ENCODE results near the gene JAK1.

JAK1 gene

DNA sequence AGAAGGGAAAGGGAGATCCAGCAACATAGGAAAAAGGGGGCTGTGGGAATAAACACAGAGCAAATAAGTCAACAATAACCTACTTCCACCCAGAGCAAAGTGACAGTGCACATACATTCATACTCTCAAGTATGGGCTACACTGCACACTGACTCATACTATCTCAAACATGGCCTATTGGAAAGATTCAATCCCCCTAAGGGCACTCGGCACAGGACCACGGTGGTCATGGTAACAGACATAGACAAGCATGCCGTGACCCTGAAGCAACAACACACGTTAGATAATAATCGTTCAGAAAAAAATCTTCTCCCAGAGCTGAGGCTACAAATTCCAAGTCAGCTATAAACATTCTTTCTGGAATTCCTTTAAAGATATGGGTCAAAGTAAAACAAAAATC is 16.8 kb upstream of the JAK1 start:
- Histone ChIP-seq H2BK120ac (ENCODE audit: low read depth, low read length) (no peak overlapping the region), H3K79me1 (replicated peaks; ENCODE audit: low read length, poor library complexity, severe bottlenecking) (no peaks in the 10 kb centered on the region)
- WGBS = 17% methylated on average over 5 of the region's 5 CpGs

DNA sequence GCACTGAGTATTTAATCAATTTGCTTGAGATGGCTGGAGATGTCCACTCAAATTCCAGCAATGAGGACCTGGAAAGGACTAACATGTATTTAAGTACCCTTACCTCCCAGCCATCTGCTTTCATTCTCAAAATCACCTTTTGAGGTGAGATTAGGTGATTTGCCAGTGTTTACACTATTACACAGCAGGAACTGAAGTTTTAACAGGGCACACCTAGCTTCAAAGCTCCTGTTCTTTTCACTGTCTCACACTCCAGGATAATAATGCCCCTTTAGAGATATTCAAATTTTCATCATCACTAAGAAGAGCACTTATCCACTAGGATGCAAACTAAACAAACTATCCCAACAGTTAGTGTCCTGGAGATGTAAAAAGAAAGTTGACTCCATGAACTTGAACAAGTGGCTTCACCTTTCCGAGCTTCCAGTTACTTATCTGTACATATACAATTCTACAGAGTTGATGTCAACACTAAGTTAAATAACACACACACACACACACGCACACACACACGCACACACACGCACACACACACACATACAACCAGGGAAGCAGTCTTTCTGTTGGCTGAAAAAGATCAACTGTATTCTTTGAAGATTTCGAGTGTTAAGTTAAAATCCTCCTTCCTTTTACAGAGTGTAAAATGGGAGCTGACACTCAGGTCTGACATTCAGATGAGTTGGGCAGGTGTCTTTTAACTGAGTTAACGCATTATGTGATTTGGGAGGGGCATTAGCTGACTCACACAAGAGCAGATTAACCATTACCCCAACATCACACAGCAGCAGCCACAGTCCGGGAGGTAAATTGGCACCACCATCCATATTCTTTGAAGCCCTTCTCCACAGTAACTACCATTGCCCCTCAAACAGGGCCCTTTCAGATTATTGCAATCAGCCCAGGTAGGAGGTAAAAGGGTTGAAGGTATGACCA is 15.5 kb upstream of the JAK1 start:
- H3K4me2 ChIP-seq (ENCODE audit: low read length, poor library complexity, severe bottlenecking) = no peak overlapping the region
- H2AK5ac ChIP-seq (ENCODE audit: low read length, severe bottlenecking) = peak overlapping the region; percentile 62
- H3K27me3 ChIP-seq (ENCODE audit: control insufficient read depth in 1 of 2, insufficient read depth in 1 of 2, low read length in 2 of 2) = no peaks in the 10 kb centered on the region
- peaks cover 0 to 22% of the 10 kb centered on the region in 2 experiments for H3K36me3 ChIP-seq (ENCODE audit: control insufficient read depth in 1 of 2, insufficient read depth in 2 of 2, low read depth in 1 of 2, low read length in 2 of 2)
- no peak overlapping the region for H3K23ac ChIP-seq (ENCODE audit: low read length in 2 of 2)
- no peak overlapping the region for H2BK5ac ChIP-seq (ENCODE audit: low read depth, low read length, poor library complexity, severe bottlenecking)
- no peak overlapping the region for H3K18ac ChIP-seq (ENCODE audit: low read depth in 1 of 2, low read length in 2 of 2)
- H2BK120ac ChIP-seq (ENCODE audit: low read depth, low read length) = no peak overlapping the region
- H4K8ac ChIP-seq (ENCODE audit: low read length) = no peak overlapping the region
- no peak overlapping the region for H2BK15ac ChIP-seq (ENCODE audit: low read depth, poor library complexity, severe bottlenecking)
- H3K4me1 ChIP-seq (ENCODE audit: control insufficient read depth, insufficient read depth, low read depth, low read length) = peaks cover 8% of the 10 kb centered on the region
- H3K9ac ChIP-seq (ENCODE audit: low read length) = no peak overlapping the region
- H2BK12ac ChIP-seq (ENCODE audit: low read length in 2 of 2) = no peak overlapping the region
- no peak overlapping the region for H2AFZ ChIP-seq (ENCODE audit: low read depth, low read length)
- 92% methylated on average over 5 of the region's 7 CpGs for WGBS
- no peak overlapping the region for H3K27ac ChIP-seq (ENCODE audit: low read length, poor library complexity, severe bottlenecking)
- H3K9me3 ChIP-seq (ENCODE audit: control insufficient read depth, low read length) = no peaks in the 10 kb centered on the region
- no peak overlapping the region for H3K4me3 ChIP-seq (ENCODE audit: insufficient read depth in 1 of 2, low read depth in 1 of 2, low read length in 2 of 2)
- no peak overlapping the region for H3K4ac ChIP-seq (ENCODE audit: low read depth in 1 of 2, low read length in 2 of 2)
- H3K14ac ChIP-seq (ENCODE audit: low read length in 2 of 2) = no peak overlapping the region
- DNase-seq = no peak
- no peaks in the 10 kb centered on the region for H3K79me1 ChIP-seq (replicated peaks; ENCODE audit: low read length, poor library complexity, severe bottlenecking)
- no peak overlapping the region for H4K91ac ChIP-seq (ENCODE audit: low read length)

More for the DNA sequence above, 16.8 kb upstream of the JAK1 start:
- Histone ChIP-seq H4K8ac (ENCODE audit: low read length) (no peak overlapping the region), H2AK5ac (ENCODE audit: low read length, severe bottlenecking) (peak overlapping the region; percentile 11), H4K91ac (ENCODE audit: low read length) (no peak overlapping the region), H3K9ac (ENCODE audit: low read length) (no peak overlapping the region), H3K4me1 (ENCODE audit: control insufficient read depth, insufficient read depth, low read depth, low read length) (peaks cover 8% of the 10 kb centered on the region), H3K14ac (ENCODE audit: low read length in 2 of 2) (no peak overlapping the region), H2BK15ac (ENCODE audit: low read depth, poor library complexity, severe bottlenecking) (no peak overlapping the region), H2BK12ac (ENCODE audit: low read length in 2 of 2) (no peak overlapping the region), H3K4me3 (ENCODE audit: insufficient read depth in 1 of 2, low read depth in 1 of 2, low read length in 2 of 2) (no peak overlapping the region), H3K4me2 (ENCODE audit: low read length, poor library complexity, severe bottlenecking) (no peak overlapping the region), H3K36me3 (ENCODE audit: control insufficient read depth in 1 of 2, insufficient read depth in 2 of 2, low read depth in 1 of 2, low read length in 2 of 2) (peaks cover 0 to 19% of the 10 kb centered on the region in 2 experiments), H2AFZ (ENCODE audit: low read depth, low read length) (no peak overlapping the region), H3K18ac (ENCODE audit: low read depth in 1 of 2, low read length in 2 of 2) (no peak overlapping the region), H3K9me3 (ENCODE audit: control insufficient read depth, low read length) (no peaks in the 10 kb centered on the region), H3K27ac (ENCODE audit: low read length, poor library complexity, severe bottlenecking) (peak overlapping the region; percentile 61), H2BK5ac (ENCODE audit: low read depth, low read length, poor library complexity, severe bottlenecking) (no peak overlapping the region), H3K23ac (ENCODE audit: low read length in 2 of 2) (no peak overlapping the region), H3K4ac (ENCODE audit: low read depth in 1 of 2, low read length in 2 of 2) (no peak overlapping the region), H3K27me3 (ENCODE audit: control insufficient read depth in 1 of 2, insufficient read depth in 1 of 2, low read length in 2 of 2) (no peaks in the 10 kb centered on the region)
- DNase-seq = peak; percentile 94

DNA sequence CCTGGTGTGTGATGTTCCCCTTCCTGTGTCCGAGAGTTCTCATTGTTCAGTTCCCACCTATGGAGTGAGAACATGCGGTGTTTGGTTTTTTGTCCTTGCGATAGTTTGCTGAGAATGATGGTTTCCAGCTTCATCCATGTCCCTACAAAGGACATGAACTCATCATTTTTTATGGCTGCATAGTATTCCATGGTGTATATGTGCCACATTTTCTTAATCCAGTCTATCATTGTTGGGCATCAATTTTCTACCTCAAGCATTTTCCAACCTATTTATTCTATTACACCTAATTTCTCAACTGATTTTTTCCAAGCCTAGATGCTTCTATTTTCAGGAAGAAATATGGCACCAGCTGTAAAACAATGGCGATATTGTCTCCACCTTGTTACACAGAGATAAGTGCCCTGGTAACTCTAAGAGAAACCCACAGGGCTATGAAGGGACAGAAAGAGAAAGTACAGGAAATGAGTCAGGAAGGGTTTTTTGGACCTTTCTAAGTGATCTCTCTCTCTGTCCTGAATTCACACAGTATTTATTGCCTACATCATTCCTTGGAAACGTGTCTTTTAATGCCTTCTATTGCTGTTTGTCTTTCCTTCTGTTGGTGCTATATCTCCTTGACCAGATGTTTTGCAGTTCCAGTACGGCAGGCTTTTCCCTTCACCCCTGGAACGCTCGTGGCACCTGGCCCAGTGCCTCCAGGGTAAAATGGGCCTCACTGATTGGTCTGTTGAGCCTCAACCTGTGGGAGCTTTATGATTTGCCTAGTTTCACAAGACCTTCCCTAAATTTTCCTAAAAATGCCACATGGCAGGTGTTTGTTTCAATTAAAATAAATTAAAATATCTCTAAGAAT is 14.6 kb upstream of the JAK1 start:
- no peak overlapping the region for H3K14ac ChIP-seq (ENCODE audit: low read length in 2 of 2)
- H3K27me3 ChIP-seq (ENCODE audit: control insufficient read depth in 1 of 2, insufficient read depth in 1 of 2, low read length in 2 of 2) = no peaks in the 10 kb centered on the region
- no peak overlapping the region for H2BK12ac ChIP-seq (ENCODE audit: low read length in 2 of 2)
- no peak overlapping the region for H3K4me2 ChIP-seq (ENCODE audit: low read length, poor library complexity, severe bottlenecking)
- peaks cover 8% of the 10 kb centered on the region for H3K4me1 ChIP-seq (ENCODE audit: control insufficient read depth, insufficient read depth, low read depth, low read length)
- H3K18ac ChIP-seq (ENCODE audit: low read depth in 1 of 2, low read length in 2 of 2) = no peak overlapping the region
- peaks cover 0 to 31% of the 10 kb centered on the region in 2 experiments for H3K36me3 ChIP-seq (ENCODE audit: control insufficient read depth in 1 of 2, insufficient read depth in 2 of 2, low read depth in 1 of 2, low read length in 2 of 2)
- H4K8ac ChIP-seq (ENCODE audit: low read length) = no peak overlapping the region
- H3K4ac ChIP-seq (ENCODE audit: low read depth in 1 of 2, low read length in 2 of 2) = no peak overlapping the region
- no peak overlapping the region for H3K4me3 ChIP-seq (ENCODE audit: insufficient read depth in 1 of 2, low read depth in 1 of 2, low read length in 2 of 2)
- H2BK120ac ChIP-seq (ENCODE audit: low read depth, low read length) = no peak overlapping the region
- no peak overlapping the region for H3K9ac ChIP-seq (ENCODE audit: low read length)
- WGBS = 71% methylated on average over 5 of the region's 8 CpGs
- no peak overlapping the region for H3K23ac ChIP-seq (ENCODE audit: low read length in 2 of 2)
- no peak overlapping the region for H4K91ac ChIP-seq (ENCODE audit: low read length)
- H2AFZ ChIP-seq (ENCODE audit: low read depth, low read length) = no peak overlapping the region
- no peaks in the 10 kb centered on the region for H3K79me1 ChIP-seq (replicated peaks; ENCODE audit: low read length, poor library complexity, severe bottlenecking)
- H2BK15ac ChIP-seq (ENCODE audit: low read depth, poor library complexity, severe bottlenecking) = no peak overlapping the region
- no peak overlapping the region for H3K27ac ChIP-seq (ENCODE audit: low read length, poor library complexity, severe bottlenecking)
- no peak overlapping the region for H2AK5ac ChIP-seq (ENCODE audit: low read length, severe bottlenecking)
- peak; percentile 62 for DNase-seq
- no peak overlapping the region for H2BK5ac ChIP-seq (ENCODE audit: low read depth, low read length, poor library complexity, severe bottlenecking)
- no peaks in the 10 kb centered on the region for H3K9me3 ChIP-seq (ENCODE audit: control insufficient read depth, low read length)

DNA sequence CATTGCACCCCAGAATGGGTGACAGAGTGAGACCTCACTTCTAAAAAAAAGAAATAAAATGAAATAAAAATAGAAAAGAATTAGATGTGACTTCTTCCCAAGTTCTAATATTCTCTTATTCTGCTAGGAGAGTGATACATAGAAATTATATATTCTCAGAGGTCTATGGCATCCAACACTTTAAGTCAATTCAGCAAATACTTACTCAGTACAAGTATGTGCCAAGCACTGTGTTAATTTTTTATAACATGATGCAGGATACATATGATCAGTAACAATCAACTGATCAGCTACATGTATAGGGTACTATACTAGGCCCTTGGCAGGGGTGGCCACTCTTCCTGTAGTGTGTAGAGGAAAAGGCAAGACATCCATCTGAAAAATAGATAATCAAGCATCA is 13.0 kb upstream of the JAK1 start:
- DNase-seq = no peak

More for the DNA sequence above, 13.0 kb upstream of the JAK1 start:
- no peaks in the 10 kb centered on the region for H3K27me3 ChIP-seq (ENCODE audit: control insufficient read depth in 1 of 2, insufficient read depth in 1 of 2, low read length in 2 of 2)
- no peak overlapping the region for H3K4ac ChIP-seq (ENCODE audit: low read depth in 1 of 2, low read length in 2 of 2)
- H2BK15ac ChIP-seq (ENCODE audit: low read depth, poor library complexity, severe bottlenecking) = no peak overlapping the region
- H3K9me3 ChIP-seq (ENCODE audit: control insufficient read depth, low read length) = no peaks in the 10 kb centered on the region
- H3K36me3 ChIP-seq (ENCODE audit: control insufficient read depth in 1 of 2, insufficient read depth in 2 of 2, low read depth in 1 of 2, low read length in 2 of 2) = peaks cover 0 to 29% of the 10 kb centered on the region in 2 experiments
- no peak overlapping the region for H3K18ac ChIP-seq (ENCODE audit: low read depth in 1 of 2, low read length in 2 of 2)
- H3K4me2 ChIP-seq (ENCODE audit: low read length, poor library complexity, severe bottlenecking) = no peak overlapping the region
- H3K9ac ChIP-seq (ENCODE audit: low read length) = no peak overlapping the region
- no peaks in the 10 kb centered on the region for H3K79me1 ChIP-seq (replicated peaks; ENCODE audit: low read length, poor library complexity, severe bottlenecking)
- H2BK5ac ChIP-seq (ENCODE audit: low read depth, low read length, poor library complexity, severe bottlenecking) = no peak overlapping the region
- no peak overlapping the region for H2BK12ac ChIP-seq (ENCODE audit: low read length in 2 of 2)
- no peak overlapping the region for H2BK120ac ChIP-seq (ENCODE audit: low read depth, low read length)
- no peak overlapping the region for H3K4me3 ChIP-seq (ENCODE audit: insufficient read depth in 1 of 2, low read depth in 1 of 2, low read length in 2 of 2)
- H3K27ac ChIP-seq (ENCODE audit: low read length, poor library complexity, severe bottlenecking) = no peak overlapping the region
- no peak overlapping the region for H2AFZ ChIP-seq (ENCODE audit: low read depth, low read length)
- no peak overlapping the region for H2AK5ac ChIP-seq (ENCODE audit: low read length, severe bottlenecking)
- H3K4me1 ChIP-seq (ENCODE audit: control insufficient read depth, insufficient read depth, low read depth, low read length) = peaks cover 12% of the 10 kb centered on the region
- no peak overlapping the region for H3K23ac ChIP-seq (ENCODE audit: low read length in 2 of 2)
- no peak overlapping the region for H3K14ac ChIP-seq (ENCODE audit: low read length in 2 of 2)
- H4K8ac ChIP-seq (ENCODE audit: low read length) = no peak overlapping the region
- H4K91ac ChIP-seq (ENCODE audit: low read length) = no peak overlapping the region

All from mesenchymal stem cell (in vitro differentiated cells and primary cell).